DND-41 (cell line): ENCODE results near the gene GREB1.

ENCODE experiments used
- CTCF ChIP-seq: IDR thresholded peaks from 2 replicates; pipeline ENCODE4 v1.5.1; 2012; ENCODE audit warnings: borderline replicate concordance, low read length, moderate library complexity, mild to moderate bottlenecking; ENCODE audit not compliant: poor library complexity, severe bottlenecking; ENCODE audit errors: extremely low read depth
- EZH2 ChIP-seq: IDR thresholded peaks from 3 replicates; pipeline ENCODE4 v1.6.1; 2012; ENCODE audit warnings: borderline replicate concordance, low read depth, mild to moderate bottlenecking, moderate library complexity, low read length, inconsistent platforms; ENCODE audit not compliant: severe bottlenecking

GRCh38 chr2:11521775-11522174, 12.1 kb upstream of the GREB1 start:
- TF ChIP-seq CTCF, result no peak
- TF ChIP-seq EZH2, result no peak
